HFFc6 (cell line): ENCODE results near the gene IMP4. TPM values are rescaled to one million over a fixed set of nuclear protein-coding genes. Genes with fewer than 3 reads are reported as not detected.

Source experiments
- DNase-seq: peaks from one replicate; pipeline ENCODE4 v3.0.0-alpha.2; 2018
- H3K27ac Mint-ChIP-seq: 2 replicates; pipeline ENCODE4 v1.8.0; 2020; ENCODE audit warnings: mild to moderate bottlenecking, mixed read lengths
- H3K27me3 Mint-ChIP-seq: 2 replicates; pipeline ENCODE4 v1.8.0; 2021; ENCODE audit warnings: mild to moderate bottlenecking, moderate library complexity, mixed read lengths; ENCODE audit not compliant: insufficient read depth
- H3K36me3 Mint-ChIP-seq: 2 replicates; pipeline ENCODE4 v1.8.0; 2021; ENCODE audit warnings: low read depth, mixed read lengths
- H3K4me1 Mint-ChIP-seq: 2 replicates; pipeline ENCODE4 v1.8.0; 2020; ENCODE audit warnings: low read depth, mixed read lengths
- H3K4me3 Mint-ChIP-seq: 2 replicates; pipeline ENCODE4 v1.8.0; 2020; ENCODE audit warnings: mild to moderate bottlenecking, moderate library complexity, mixed read lengths
- H3K9me3 Mint-ChIP-seq: 2 replicates; pipeline ENCODE4 v1.8.0; 2020; ENCODE audit warnings: mild to moderate bottlenecking, mixed read lengths
- CTCF ChIP-seq: fragments of 200-600 bp; sonication (generic); IDR thresholded peaks from 2 replicates; pipeline ENCODE4 v1.5.0; 2021; ENCODE audit warnings: antibody characterized with exemption, mild to moderate bottlenecking
- total RNA-seq, 6 experiments: library from RNA; stranded (reverse); fragmentation: NEBNext Ultra II Directional; extraction: Animal tissue kit (Norgen Biotek cat#: 25700); gene quantifications; 2 replicates in 1 of 6; 3 replicates in 5 of 6; pipeline ENCODE4 v1.2.3, GENCODE V29; 2021

IMP4 gene
- total RNA-seq, 6 experiments from 2014 or later = 79.9 to 103 (median 90.4) TPM

GRCh38 chr2:130381145-130381544 is 38.4 kb downstream of the IMP4 start:
- H3K4me3 Mint-ChIP-seq = no peak overlapping the region
- TF ChIP-seq CTCF = no peak
- H3K4me1 Mint-ChIP-seq = peaks cover 4% of the 10 kb centered on the region
- no peak overlapping the region for H3K27ac Mint-ChIP-seq
- no peak for DNase-seq
- H3K27me3 Mint-ChIP-seq = no peaks in the 10 kb centered on the region; the same call in 1 of the 2 replicates
- H3K9me3 Mint-ChIP-seq = no peaks in the 10 kb centered on the region
- H3K36me3 Mint-ChIP-seq = peaks cover 18% of the 10 kb centered on the region

- no peaks in the 10 kb centered on the region; the same call in 1 of the 2 replicates for H3K27me3 Mint-ChIP-seq
These were observed 38.9 kb downstream of the IMP4 start for GRCh38 chr2:130381619-130382018.

GRCh38 chr2:130382313-130382917 is 39.7 kb downstream of the IMP4 start:
- H3K4me3 Mint-ChIP-seq = no peak overlapping the region
- DNase-seq = no peak
- H3K4me1 Mint-ChIP-seq = no peaks in the 10 kb centered on the region; the same call in 1 of the 2 replicates
- H3K36me3 Mint-ChIP-seq = peaks cover 17% of the 10 kb centered on the region; the same call in 1 of the 2 replicates
- no peak for TF ChIP-seq CTCF
- no peaks in the 10 kb centered on the region for H3K9me3 Mint-ChIP-seq
- no peak overlapping the region for H3K27ac Mint-ChIP-seq
- no peaks in the 10 kb centered on the region; the same call in 1 of the 2 replicates for H3K27me3 Mint-ChIP-seq

More at GRCh38 chr2:130381619-130382018, 38.9 kb downstream of the IMP4 start:
- no peak for TF ChIP-seq CTCF
- no peak for DNase-seq
- Mint-ChIP-seq H3K4me1 (no peaks in the 10 kb centered on the region; the same call in 1 of the 2 replicates), H3K9me3 (no peaks in the 10 kb centered on the region), H3K27ac (no peak overlapping the region), H3K36me3 (peaks cover 17% of the 10 kb centered on the region; the same call in 1 of the 2 replicates), H3K4me3 (no peak overlapping the region)

- TF ChIP-seq CTCF = no peak
- peaks cover 12% of the 10 kb centered on the region; the same call in 1 of the 2 replicates for H3K36me3 Mint-ChIP-seq
- H3K4me3 Mint-ChIP-seq = no peak overlapping the region
- H3K27ac Mint-ChIP-seq = no peak overlapping the region
- peaks cover under 1% of the 10 kb centered on the region for H3K4me1 Mint-ChIP-seq
- DNase-seq = no peak
- no peaks in the 10 kb centered on the region for H3K9me3 Mint-ChIP-seq
- H3K27me3 Mint-ChIP-seq = no peaks in the 10 kb centered on the region; the same call in 1 of the 2 replicates
These were observed 43.0 kb downstream of the IMP4 start for GRCh38 chr2:130385709-130386108.

- no peak for TF ChIP-seq CTCF
- H3K4me1 Mint-ChIP-seq = peaks cover 10% of the 10 kb centered on the region
- DNase-seq = no peak
- no peak overlapping the region for H3K27ac Mint-ChIP-seq
- H3K4me3 Mint-ChIP-seq = no peak overlapping the region
- H3K9me3 Mint-ChIP-seq = no peaks in the 10 kb centered on the region
- H3K27me3 Mint-ChIP-seq = no peaks in the 10 kb centered on the region; the same call in 1 of the 2 replicates
- peaks cover 12% of the 10 kb centered on the region; the same call in 1 of the 2 replicates for H3K36me3 Mint-ChIP-seq
These were observed 44.3 kb downstream of the IMP4 start for GRCh38 chr2:130387071-130387400.
